ENCODE results near the gene MIEF2.

The MIEF2 gene

DNA sequence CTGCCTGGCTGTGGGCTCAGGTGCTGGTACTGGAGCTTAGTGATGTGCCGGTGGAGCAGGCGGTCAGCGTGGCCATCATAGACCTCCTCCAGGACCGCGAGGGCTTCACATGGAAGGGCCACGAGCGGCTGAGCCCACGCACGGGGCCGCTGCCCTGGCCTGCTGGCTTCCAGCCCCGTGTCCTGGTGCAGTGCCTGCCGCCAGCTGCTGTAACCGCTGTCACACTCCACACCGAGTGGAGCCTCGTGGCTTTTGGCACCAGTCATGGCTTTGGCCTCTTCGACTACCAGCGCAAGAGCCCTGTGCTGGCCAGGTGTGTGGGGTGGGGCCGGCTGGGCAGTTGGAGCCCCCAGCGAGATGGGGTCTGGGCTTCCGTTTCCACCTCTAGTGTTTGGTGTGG lies 23.0 kb upstream of the MIEF2 start:
- peaks cover 52% of the 10 kb centered on the region for H3K36me3 ChIP-seq (ENCODE audit: control insufficient read depth, insufficient read depth, low read length, severe bottlenecking)
- H3K9ac ChIP-seq (ENCODE audit: low read length): no peak overlapping the region
- no peaks in the 10 kb centered on the region for H3K9me3 ChIP-seq (ENCODE audit: control insufficient read depth, low read length)
- DNase-seq (ENCODE audit: low read depth): no peak
- no peaks in the 10 kb centered on the region for H3K4me1 ChIP-seq (ENCODE audit: control insufficient read depth, insufficient read depth, low read length)
- no peak overlapping the region for H3K4me3 ChIP-seq (ENCODE audit: low read length)
- H3K27me3 ChIP-seq (replicated peaks; ENCODE audit: control insufficient read depth, insufficient read depth, low read length): no peaks in the 10 kb centered on the region

DNA sequence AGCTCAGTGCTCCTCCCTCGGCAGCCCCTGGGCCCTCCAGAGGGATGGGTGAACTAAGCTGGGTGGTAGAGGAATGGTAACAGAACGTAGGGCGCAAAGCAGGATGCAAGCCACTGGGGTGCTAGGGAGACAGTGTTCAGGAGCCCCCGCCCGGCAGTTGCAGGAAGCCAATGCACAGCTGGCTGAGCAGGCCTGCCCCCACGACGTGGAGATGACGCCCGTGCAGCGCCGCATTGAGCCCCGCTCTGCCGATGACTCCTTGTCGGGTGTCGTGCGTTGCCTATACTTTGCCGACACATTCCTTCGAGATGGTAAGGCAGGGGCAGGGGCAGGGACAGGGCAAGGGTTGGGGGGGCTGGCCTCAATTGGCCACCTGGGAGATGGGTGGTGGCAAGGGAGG lies 22.2 kb upstream of the MIEF2 start:
- Histone ChIP-seq H3K9me3 (ENCODE audit: control insufficient read depth, low read length) (no peaks in the 10 kb centered on the region), H3K36me3 (ENCODE audit: control insufficient read depth, insufficient read depth, low read length, severe bottlenecking) (peaks cover 50% of the 10 kb centered on the region), H3K4me1 (ENCODE audit: control insufficient read depth, insufficient read depth, low read length) (no peaks in the 10 kb centered on the region), H3K27me3 (replicated peaks; ENCODE audit: control insufficient read depth, insufficient read depth, low read length) (no peaks in the 10 kb centered on the region), H3K4me3 (ENCODE audit: low read length) (no peak overlapping the region), H3K9ac (ENCODE audit: low read length) (no peak overlapping the region)
- no peak for DNase-seq (ENCODE audit: low read depth)

DNA sequence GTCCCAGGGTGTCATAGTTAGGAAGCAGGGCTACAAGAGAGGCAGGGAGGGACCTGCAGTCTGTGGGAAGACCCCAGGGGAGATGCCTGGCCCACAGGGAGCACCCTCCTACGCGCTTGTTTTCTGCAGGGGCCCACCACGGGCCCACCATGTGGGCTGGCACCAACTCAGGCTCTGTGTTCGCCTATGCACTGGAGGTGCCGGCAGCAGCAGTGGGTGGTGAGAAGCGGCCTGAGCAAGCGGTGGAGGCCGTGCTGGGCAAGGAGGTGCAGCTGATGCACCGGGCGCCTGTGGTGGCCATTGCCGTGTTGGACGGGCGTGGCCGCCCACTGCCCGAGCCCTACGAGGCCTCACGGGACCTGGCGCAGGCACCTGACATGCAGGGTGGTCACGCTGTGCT lies 20.0 kb upstream of the MIEF2 start:
- no peak for DNase-seq (ENCODE audit: low read depth)
- Histone ChIP-seq H3K4me1 (ENCODE audit: control insufficient read depth, insufficient read depth, low read length) (no peaks in the 10 kb centered on the region), H3K9me3 (ENCODE audit: control insufficient read depth, low read length) (no peaks in the 10 kb centered on the region), H3K9ac (ENCODE audit: low read length) (no peak overlapping the region), H3K27me3 (replicated peaks; ENCODE audit: control insufficient read depth, insufficient read depth, low read length) (no peaks in the 10 kb centered on the region), H3K4me3 (ENCODE audit: low read length) (no peak overlapping the region), H3K36me3 (ENCODE audit: control insufficient read depth, insufficient read depth, low read length, severe bottlenecking) (peaks cover 45% of the 10 kb centered on the region)

DNA sequence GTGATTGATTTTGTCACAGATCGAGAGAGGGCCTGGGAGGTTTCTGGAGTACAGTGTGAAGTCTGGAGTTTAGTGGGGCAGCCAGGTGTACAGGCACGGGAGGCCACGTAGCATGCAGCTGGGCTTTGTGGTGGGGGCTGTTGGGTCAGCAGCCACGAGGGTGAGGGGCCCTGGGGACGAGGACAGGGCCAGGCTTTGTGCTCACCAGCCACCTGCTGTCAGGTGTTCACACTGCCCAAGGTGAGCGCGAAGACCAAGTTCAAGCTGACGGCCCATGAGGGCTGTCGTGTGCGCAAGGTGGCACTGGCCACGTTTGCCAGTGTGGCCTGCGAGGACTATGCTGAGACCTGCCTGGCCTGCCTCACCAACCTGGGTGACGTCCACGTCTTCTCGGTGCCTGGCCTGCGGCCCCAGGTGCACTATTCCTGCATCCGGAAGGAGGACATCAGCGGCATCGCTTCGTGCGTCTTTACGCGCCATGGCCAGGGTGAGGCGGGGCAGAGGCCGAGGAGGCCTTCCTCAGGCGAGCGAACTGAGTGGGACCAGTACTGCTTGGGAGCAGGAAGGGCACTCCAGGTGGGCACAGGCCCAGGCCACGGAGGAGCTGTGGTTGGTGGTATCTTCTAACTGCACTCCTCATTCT lies 19.1 kb upstream of the MIEF2 start:
- Histone ChIP-seq H3K27me3 (replicated peaks; ENCODE audit: control insufficient read depth, insufficient read depth, low read length) (no peaks in the 10 kb centered on the region), H3K9ac (ENCODE audit: low read length) (no peak overlapping the region), H3K4me3 (ENCODE audit: low read length) (no peak overlapping the region), H3K4me1 (ENCODE audit: control insufficient read depth, insufficient read depth, low read length) (no peaks in the 10 kb centered on the region), H3K36me3 (ENCODE audit: control insufficient read depth, insufficient read depth, low read length, severe bottlenecking) (peaks cover 46% of the 10 kb centered on the region), H3K9me3 (ENCODE audit: control insufficient read depth, low read length) (no peaks in the 10 kb centered on the region)
- DNase-seq (ENCODE audit: low read depth): no peak

DNA sequence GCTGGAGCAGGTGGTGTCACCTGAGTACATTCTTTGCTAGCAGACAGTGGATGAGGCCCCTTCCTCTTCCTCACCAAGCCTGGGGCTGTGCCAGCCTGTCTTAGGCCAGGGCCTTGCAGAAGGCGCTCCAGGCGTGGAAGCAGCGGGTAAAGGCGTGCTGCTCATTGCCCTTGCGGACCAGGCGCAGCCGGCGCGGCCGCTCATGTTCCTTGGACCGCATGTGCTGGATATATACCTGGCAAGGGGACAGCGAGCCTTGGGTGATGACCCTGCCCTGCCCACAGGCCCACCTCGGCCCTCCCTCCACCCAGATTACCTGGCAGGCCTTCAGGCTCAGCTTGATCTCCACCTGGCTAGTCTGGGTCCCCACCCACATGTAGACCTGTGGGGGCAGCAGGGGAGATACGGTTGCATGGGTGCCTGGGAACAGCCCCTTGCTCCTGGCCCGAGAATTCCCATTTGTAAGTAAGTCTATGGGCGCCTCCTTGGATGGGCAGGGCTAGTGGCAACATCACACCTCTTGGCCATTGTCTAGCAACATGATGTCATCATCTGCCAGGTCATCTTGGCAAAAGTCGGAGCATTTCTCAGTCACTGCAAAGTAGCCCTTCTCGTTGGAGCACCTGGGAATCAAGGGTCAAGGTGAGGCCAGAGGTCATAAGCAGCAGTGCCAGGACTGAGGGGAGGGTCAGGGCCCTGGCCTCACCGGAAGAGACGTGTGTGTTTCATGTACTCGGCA lies 15.3 kb upstream of the MIEF2 start:
- H3K4me3 ChIP-seq (ENCODE audit: low read length): no peak overlapping the region
- H3K36me3 ChIP-seq (ENCODE audit: control insufficient read depth, insufficient read depth, low read length, severe bottlenecking): peaks cover 57% of the 10 kb centered on the region
- H3K9ac ChIP-seq (ENCODE audit: low read length): no peak overlapping the region
- no peaks in the 10 kb centered on the region for H3K27me3 ChIP-seq (replicated peaks; ENCODE audit: control insufficient read depth, insufficient read depth, low read length)
- no peaks in the 10 kb centered on the region for H3K9me3 ChIP-seq (ENCODE audit: control insufficient read depth, low read length)
- H3K4me1 ChIP-seq (ENCODE audit: control insufficient read depth, insufficient read depth, low read length): peaks cover 5% of the 10 kb centered on the region
- no peak for DNase-seq (ENCODE audit: low read depth)

DNA sequence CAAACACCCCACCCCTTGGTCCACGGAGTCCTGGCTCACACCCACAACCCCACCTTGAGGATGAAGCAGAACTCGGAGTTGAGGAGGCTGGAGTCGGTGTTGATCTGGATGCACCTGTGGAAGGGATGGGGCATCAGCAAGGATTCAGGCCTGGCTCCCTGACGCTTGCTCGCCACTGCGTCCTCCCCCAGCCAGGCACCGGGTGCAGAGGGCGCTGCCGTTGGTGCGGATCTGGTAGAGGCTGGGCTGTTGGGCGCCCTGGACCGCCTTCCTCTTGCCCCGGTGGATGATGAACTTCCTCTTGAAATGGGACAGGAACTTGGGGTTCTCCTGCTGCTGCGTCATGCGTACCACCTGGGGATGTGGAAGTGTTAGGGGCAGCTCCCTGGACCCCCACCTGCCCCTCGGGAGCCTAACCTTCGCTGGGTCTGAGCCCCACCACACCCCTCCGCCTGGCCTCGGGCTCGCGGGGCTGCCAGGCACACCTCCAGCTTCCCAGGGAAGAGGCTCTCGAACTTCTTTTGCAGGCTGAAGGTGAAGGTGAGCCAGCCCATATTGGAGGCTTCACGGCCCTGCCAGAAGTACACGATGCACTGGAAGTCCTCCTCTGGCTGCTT lies 14.2 kb upstream of the MIEF2 start:
- Histone ChIP-seq H3K9me3 (ENCODE audit: control insufficient read depth, low read length) (no peaks in the 10 kb centered on the region), H3K4me1 (ENCODE audit: control insufficient read depth, insufficient read depth, low read length) (peaks cover 5% of the 10 kb centered on the region), H3K9ac (ENCODE audit: low read length) (no peak overlapping the region), H3K4me3 (ENCODE audit: low read length) (no peak overlapping the region), H3K27me3 (replicated peaks; ENCODE audit: control insufficient read depth, insufficient read depth, low read length) (no peaks in the 10 kb centered on the region), H3K36me3 (ENCODE audit: control insufficient read depth, insufficient read depth, low read length, severe bottlenecking) (peaks cover 67% of the 10 kb centered on the region)
- DNase-seq (ENCODE audit: low read depth): no peak

DNA sequence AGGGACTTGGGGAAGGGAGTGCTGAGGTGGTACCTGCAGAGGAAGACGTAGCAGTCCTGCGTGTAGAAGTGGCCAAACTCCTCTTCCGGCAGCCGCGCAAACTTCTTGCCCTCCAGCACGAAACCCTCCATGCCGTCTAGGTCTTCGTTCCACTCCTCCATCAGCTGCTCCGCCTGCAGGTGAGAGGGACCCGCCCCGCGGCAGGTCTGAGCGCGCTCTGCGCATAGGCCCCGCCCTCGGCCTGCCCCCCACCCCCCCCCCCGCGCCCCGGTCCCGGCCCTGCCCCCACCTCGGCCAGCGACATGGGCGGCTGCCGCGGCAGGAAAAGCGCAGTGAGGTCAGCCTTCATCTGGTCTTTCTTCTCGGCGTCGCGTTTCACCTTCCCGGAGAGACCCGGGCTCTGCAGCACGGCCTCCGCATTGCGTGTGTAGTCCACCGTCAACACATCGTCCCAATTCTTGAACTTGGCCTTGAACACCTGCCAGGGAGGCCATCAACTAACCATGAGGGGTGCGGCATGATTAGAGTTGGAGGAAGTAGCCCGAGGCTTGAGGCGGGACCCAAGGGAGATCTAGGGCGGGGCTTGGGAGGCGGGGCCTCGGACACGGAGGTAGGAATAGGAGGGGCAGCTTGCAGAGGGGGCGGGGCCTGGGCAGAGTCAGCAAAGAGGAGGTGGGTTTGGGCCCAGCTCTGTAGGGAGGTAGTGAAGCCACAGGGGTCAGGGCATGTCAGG lies 13.4 kb upstream of the MIEF2 start:
- Histone ChIP-seq H3K4me3 (ENCODE audit: low read length) (no peak overlapping the region), H3K27me3 (replicated peaks; ENCODE audit: control insufficient read depth, insufficient read depth, low read length) (no peaks in the 10 kb centered on the region), H3K9me3 (ENCODE audit: control insufficient read depth, low read length) (no peaks in the 10 kb centered on the region), H3K9ac (ENCODE audit: low read length) (no peak overlapping the region), H3K4me1 (ENCODE audit: control insufficient read depth, insufficient read depth, low read length) (peaks cover 5% of the 10 kb centered on the region), H3K36me3 (ENCODE audit: control insufficient read depth, insufficient read depth, low read length, severe bottlenecking) (peaks cover 70% of the 10 kb centered on the region)
- DNase-seq (ENCODE audit: low read depth): peak; percentile 45

DNA sequence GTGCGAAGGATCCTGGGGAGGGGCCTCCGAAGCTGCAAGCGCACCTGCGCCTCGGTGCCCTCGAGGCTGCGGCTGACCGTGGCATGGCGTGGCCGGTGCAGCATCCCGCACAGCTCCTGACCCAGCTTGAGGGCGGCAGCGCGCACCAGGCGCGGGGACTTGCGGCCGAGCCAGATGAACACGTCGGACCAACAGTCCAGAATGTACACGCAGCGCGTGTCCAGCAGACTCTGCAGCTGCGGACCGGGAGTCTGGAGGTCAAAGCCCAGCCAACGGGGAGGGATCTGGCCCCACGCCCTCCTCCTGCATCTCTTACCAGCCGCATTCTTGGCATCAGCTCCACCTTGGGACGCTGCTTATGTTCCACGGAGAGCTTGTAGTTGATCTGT lies 12.9 kb upstream of the MIEF2 start:
- Histone ChIP-seq H3K4me1 (ENCODE audit: control insufficient read depth, insufficient read depth, low read length) (peaks cover 5% of the 10 kb centered on the region), H3K9me3 (ENCODE audit: control insufficient read depth, low read length) (no peaks in the 10 kb centered on the region), H3K36me3 (ENCODE audit: control insufficient read depth, insufficient read depth, low read length, severe bottlenecking) (peaks cover 74% of the 10 kb centered on the region), H3K27me3 (replicated peaks; ENCODE audit: control insufficient read depth, insufficient read depth, low read length) (no peaks in the 10 kb centered on the region), H3K4me3 (ENCODE audit: low read length) (no peak overlapping the region), H3K9ac (ENCODE audit: low read length) (no peak overlapping the region)
- no peak for DNase-seq (ENCODE audit: low read depth)

DNA sequence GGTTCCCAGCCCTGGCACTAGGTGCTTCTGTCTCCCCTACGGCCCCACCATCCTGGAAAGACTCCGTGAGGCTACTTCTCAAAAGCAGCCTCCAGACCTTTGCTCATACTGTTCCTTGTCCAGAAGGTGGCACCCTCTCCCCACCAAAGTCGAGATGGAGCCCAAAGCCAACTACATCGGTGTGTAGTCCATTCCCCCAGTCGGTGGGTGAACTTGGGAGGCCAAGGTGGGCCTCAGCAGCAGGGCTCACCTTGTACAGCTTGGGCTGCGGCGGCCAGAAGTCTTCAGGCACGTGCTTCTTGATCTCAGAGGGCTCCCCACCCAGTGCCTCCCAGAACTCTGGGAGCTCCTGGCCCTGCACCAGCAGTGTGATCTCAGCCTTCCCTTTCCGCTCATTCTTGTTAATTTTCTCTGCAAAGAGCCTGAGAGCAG lies 12.1 kb upstream of the MIEF2 start:
- Histone ChIP-seq H3K9me3 (ENCODE audit: control insufficient read depth, low read length) (no peaks in the 10 kb centered on the region), H3K4me1 (ENCODE audit: control insufficient read depth, insufficient read depth, low read length) (peaks cover 5% of the 10 kb centered on the region), H3K36me3 (ENCODE audit: control insufficient read depth, insufficient read depth, low read length, severe bottlenecking) (peaks cover 81% of the 10 kb centered on the region), H3K4me3 (ENCODE audit: low read length) (no peak overlapping the region), H3K27me3 (replicated peaks; ENCODE audit: control insufficient read depth, insufficient read depth, low read length) (no peaks in the 10 kb centered on the region), H3K9ac (ENCODE audit: low read length) (no peak overlapping the region)
- DNase-seq (ENCODE audit: low read depth): peak; percentile 79

DNA sequence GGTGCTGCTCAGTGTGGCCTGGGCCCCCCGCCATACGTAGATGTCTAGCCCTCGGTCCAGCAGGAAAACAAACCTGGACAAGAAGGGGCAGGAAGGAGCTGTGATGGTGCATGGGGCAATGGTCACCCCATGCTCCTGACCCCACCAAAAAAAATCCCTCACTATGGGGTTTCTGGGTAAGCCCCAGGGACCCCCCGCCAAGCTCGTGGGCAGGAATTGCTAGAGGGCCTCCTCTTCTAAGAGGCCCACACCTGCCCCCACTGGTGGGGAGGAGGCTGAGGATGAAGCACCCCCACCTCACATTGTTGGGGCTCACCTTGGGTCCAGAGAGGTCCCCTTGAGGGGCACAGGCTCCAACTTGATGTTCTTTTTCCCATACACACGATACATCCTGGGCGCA lies 11.7 kb upstream of the MIEF2 start:
- Histone ChIP-seq H3K36me3 (ENCODE audit: control insufficient read depth, insufficient read depth, low read length, severe bottlenecking) (peaks cover 81% of the 10 kb centered on the region), H3K27me3 (replicated peaks; ENCODE audit: control insufficient read depth, insufficient read depth, low read length) (no peaks in the 10 kb centered on the region), H3K9ac (ENCODE audit: low read length) (no peak overlapping the region), H3K9me3 (ENCODE audit: control insufficient read depth, low read length) (no peaks in the 10 kb centered on the region), H3K4me3 (ENCODE audit: low read length) (no peak overlapping the region), H3K4me1 (ENCODE audit: control insufficient read depth, insufficient read depth, low read length) (peaks cover 5% of the 10 kb centered on the region)
- no peak for DNase-seq (ENCODE audit: low read depth)

DNA sequence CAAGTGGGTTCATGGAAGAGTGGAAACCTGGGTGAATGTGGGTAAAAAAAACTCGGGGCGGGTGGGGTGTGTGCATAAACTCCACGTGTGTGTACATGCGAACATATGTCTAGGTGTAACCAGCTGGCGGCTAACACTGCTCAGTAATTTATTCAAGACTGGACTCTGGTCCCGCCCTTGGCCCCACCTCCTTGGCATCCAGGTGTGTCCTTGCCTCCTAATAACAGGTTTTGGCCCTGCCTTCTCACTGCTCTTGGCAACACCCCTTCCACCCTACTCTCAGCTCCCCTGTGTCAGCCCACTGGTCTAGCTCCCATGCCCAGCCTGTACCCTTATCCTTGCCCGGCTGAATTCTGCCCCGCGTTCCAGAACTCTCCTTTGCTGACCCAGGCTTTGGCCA lies 10.2 kb upstream of the MIEF2 start:
- no peaks in the 10 kb centered on the region for H3K27me3 ChIP-seq (replicated peaks; ENCODE audit: control insufficient read depth, insufficient read depth, low read length)
- peaks cover 5% of the 10 kb centered on the region for H3K4me1 ChIP-seq (ENCODE audit: control insufficient read depth, insufficient read depth, low read length)
- no peaks in the 10 kb centered on the region for H3K9me3 ChIP-seq (ENCODE audit: control insufficient read depth, low read length)
- H3K36me3 ChIP-seq (ENCODE audit: control insufficient read depth, insufficient read depth, low read length, severe bottlenecking): peaks cover 89% of the 10 kb centered on the region
- H3K9ac ChIP-seq (ENCODE audit: low read length): no peak overlapping the region
- no peak for DNase-seq (ENCODE audit: low read depth)
- H3K4me3 ChIP-seq (ENCODE audit: low read length): no peak overlapping the region
